ENCODE data around the gene CDC42SE2.
"Not testable (repeated sequence)": the region's sequence is repeated elsewhere in the genome, so short reads cannot be mapped to it uniquely, and the experiment has no call there.

CDC42SE2 gene

GRCh38 chr5:131252824-131253171 lies 11.1 kb upstream of the CDC42SE2 start:
- DNase-seq: no peak

- DNase-seq: not testable (repeated sequence)
Measured at GRCh38 chr5:131254025-131254424, 9.8 kb upstream of the CDC42SE2 start.

GRCh38 chr5:131254741-131255140 lies 9.1 kb upstream of the CDC42SE2 start:
- DNase-seq: no peak

DNA sequence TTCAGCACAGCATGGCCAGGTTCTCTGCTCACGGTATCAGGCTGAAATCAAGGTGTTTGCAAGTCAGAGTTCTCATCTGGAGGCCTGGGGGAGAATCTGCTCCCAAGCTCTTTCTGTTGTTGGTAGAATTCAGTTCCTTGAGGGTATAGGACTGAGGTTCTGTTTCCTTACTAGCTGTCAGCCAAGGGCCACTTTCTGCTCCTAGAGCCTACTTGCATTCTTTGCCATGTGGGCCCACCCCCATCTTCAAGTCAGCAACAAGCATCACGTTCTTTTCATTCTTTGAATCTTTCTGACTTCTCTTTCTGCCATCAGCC lies 7.4 kb upstream of the CDC42SE2 start:
- DNase-seq: no peak

GRCh38 chr5:131258733-131259132 lies 5.1 kb upstream of the CDC42SE2 start:
- no peak for DNase-seq

DNA sequence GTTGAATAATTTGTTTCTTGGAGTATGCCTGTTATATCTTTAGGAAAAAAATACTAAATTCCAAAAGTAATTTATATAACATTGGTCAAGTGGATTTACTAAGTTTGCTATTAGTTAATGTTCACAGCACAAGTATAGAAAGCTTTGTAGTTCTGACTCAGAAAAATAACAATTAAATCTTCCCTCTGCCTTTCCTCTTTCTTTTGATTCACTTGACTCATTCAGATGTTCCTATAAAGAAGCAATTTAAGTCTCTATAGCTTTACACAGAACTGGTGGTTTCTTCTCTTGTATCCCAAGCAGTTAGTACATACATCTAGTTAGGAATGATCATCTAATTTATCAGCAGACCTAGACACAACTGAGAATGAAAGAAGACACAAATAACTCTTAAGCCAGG lies 4.5 kb upstream of the CDC42SE2 start:
- DNase-seq: no peak

- DNase-seq: no peak
Measured at GRCh38 chr5:131260895-131261294, 3.0 kb upstream of the CDC42SE2 start.

- DNase-seq: no peak
Measured at GRCh38 chr5:131261483-131261882, 2.4 kb upstream of the CDC42SE2 start.

- no peak for DNase-seq
Measured at GRCh38 chr5:131262953-131263541, 806 bp upstream of the CDC42SE2 start.

GRCh38 chr5:131264451-131265099 lies 722 bp downstream of the CDC42SE2 start:
- DNase-seq: no peak

DNA sequence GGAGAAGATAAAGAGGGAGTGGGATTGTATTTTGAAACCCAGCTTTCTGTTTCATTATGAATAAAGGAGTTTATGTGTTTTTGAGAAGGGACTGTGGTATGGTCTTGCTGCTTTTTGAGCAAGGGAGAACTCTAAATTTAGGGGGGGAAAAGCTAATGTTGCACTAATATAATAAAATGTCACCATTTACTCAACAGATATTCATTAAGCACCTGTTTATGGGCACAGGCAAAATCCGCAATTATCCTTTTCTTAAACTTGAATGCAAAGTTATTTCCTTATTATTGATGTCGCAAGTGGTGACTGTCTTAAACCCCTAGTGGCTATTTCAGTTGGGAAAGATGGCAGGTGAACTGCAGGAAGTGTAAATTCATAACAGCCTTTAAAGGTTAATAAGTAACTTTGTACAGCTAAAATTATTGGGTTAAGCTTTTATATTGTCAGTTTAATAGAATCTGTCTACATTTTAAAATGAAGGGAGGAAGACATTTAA lies 1.5 kb downstream of the CDC42SE2 start:
- no peak for DNase-seq

DNA sequence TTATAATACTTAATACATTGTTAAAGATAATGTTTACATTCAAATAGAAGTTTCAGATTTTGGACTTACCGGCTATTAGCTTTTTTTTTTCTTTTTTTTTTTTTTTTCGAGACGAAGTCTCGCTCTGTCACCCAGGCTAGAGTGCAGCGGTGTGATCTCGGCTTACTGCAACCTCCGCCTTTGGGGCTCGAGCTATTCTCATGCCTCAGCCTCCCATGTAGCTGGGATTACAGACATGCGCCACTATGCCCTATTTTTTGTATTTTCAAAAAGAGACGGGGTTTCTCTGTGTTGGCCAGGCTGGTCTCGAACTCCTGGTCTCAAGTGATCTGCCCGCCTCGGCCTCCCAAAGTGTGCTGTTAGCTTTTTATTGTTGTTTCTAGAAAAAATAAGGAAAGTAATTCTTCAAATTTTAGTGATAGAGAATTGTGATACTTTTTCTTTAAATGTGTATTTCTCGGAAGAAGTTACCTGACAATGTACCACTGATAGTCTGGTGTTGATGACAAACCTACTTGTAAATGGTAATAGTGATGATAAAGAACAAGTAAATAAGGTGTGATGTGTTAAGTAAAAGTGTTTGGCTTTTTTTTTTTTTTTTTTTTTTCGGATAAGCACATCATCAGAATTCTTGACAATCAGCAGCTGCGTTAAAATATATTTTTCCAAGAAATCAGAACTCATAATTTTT lies 2.7 kb downstream of the CDC42SE2 start:
- no peak for DNase-seq

DNA sequence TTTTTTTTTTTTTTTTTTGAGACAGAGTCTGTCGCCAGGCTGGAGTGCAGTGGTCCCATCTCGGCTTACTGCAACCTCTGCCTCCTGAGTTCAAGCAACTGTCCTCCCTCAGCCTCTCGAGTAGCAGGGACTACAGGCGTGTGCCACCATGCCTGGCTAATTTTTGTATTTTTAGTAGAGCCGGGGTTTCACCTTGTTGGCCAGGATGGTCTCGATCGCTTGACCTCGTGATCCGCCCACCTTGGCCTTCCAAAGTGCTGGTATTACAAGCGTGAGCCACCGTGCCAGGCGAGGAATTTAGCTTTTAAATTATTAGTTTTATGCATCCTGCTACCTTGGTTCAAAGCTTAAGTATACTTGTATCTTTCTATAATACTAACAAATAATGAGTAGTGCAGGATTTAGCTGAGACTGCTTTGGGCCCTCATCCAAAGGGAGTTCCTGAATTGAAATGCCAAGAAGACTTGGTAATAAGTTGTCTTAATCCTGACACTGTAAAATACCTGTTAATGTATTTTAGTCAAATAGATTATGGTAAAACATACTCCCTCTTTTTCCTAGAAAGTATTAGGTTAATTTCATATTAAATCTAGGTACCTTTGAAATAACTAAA lies 5.0 kb downstream of the CDC42SE2 start:
- no peak for DNase-seq

DNA sequence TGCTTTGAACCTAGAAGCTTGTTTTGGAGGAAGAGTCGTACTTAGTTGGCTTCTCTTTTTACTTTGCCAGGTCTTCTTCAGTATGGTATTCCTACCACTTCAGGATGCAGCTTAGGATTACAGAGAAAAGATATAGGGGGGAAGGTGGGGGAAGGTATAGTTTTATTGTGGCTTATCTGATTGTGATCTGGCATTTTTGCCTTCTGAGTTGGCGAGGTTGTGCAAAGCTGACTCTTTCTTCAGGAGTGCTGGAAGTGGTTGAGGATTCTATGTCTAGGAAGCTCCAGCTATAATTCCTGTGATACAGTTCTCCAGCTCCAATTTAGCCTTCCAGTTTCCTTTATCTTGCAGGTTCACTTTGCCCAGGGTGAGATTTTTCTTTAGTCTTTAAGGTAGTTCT lies 7.0 kb downstream of the CDC42SE2 start:
- no peak for DNase-seq

DNA sequence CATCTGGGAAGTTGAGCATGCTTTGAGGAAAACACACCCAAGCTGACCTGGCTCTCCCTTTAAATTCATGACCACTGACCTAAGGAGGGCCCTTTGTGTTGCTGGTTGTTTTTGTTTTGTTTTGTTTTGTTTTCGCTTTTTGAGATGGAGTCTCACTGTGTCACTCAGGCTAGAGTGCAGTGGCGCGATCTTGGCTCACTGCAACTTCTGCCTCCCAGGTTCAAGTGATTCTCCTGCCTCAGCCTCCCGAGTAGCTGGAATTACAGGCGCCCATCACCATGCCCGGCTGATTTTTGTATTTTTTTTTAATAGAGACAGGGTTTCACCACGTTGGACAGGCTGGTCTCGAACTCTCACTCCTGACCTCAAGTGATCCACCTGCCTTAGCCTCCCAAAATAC lies 8.0 kb downstream of the CDC42SE2 start:
- not testable (repeated sequence) for DNase-seq

DNA sequence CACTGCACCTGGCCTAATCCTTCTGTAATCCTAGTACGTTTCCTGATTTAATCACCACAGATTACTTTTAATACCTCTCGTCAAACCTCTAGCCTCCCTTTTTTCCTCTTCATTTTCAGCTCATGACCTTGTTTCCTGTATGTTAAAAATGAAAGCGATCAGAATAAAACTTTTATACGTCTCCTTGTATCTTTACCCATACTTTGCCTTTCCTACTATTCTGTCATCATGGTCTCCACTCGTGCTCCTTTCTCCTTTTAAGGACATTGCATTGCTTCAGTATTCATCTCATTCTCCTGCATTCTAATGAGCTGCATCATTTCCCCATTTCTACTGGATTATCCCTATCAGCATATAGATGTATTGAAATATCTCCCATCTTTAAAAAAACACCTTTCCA lies 8.5 kb downstream of the CDC42SE2 start:
- no peak for DNase-seq

- no peak for DNase-seq
Measured at GRCh38 chr5:131272724-131273123, 8.9 kb downstream of the CDC42SE2 start.

- DNase-seq: no peak
Measured at GRCh38 chr5:131274326-131275063, 10.6 kb downstream of the CDC42SE2 start.

GRCh38 chr5:131276072-131276471 lies 12.2 kb downstream of the CDC42SE2 start:
- DNase-seq: no peak

- DNase-seq: no peak
Measured at GRCh38 chr5:131277447-131277846, 13.6 kb downstream of the CDC42SE2 start.

- no peak for DNase-seq
Measured at GRCh38 chr5:131277875-131278740, 14.3 kb downstream of the CDC42SE2 start.

GRCh38 chr5:131278741-131279124 lies 14.9 kb downstream of the CDC42SE2 start:
- DNase-seq: not testable (repeated sequence)
